WTC11 (cell line): Measurements from ENCODE around the gene HYI. TPM values are rescaled to one million over a fixed set of nuclear protein-coding genes. Genes with fewer than 3 reads are reported as not detected.

Experiments
- ATAC-seq: fragments of 200-7000 bp; cut with Tn5 transposase; 2 replicates; pipeline ENCODE4 v1.10.0; 2021; ENCODE audit warnings: mild to moderate bottlenecking, moderate library complexity
- CTCF ChIA-PET: fragments of 300-600 bp; sonication (Branson Sonifier 250); formaldehyde crosslinking; loops from one replicate; lab custom pipeline; 2021; ENCODE audit warnings: antibody characterized with exemption; lab: Charles Lee
- POLR2A ChIA-PET: fragments of 350-600 bp; sonication (Branson Sonifier 250); formaldehyde crosslinking; loops from one replicate; lab custom pipeline; 2021; ENCODE audit warnings: antibody characterized with exemption; lab: Charles Lee
- DNase-seq: peaks from one replicate; pipeline ENCODE4 v3.0.0; 2021; ENCODE audit warnings: low spot score
- H3K27ac Mint-ChIP-seq: 2 replicates; pipeline ENCODE4 v1.8.0; 2021; ENCODE audit warnings: mixed read lengths
- H3K27me3 Mint-ChIP-seq: 2 replicates; pipeline ENCODE4 v1.8.0; 2021; ENCODE audit warnings: low read depth, mild to moderate bottlenecking, moderate library complexity, mixed read lengths
- H3K36me3 Mint-ChIP-seq: 2 replicates; pipeline ENCODE4 v1.8.0; 2021; ENCODE audit warnings: mixed read lengths
- H3K4me1 Mint-ChIP-seq: 2 replicates; pipeline ENCODE4 v1.8.0; 2022; ENCODE audit warnings: mixed read lengths
- H3K4me3 Mint-ChIP-seq: 2 replicates; pipeline ENCODE4 v1.8.0; 2021; ENCODE audit warnings: mild to moderate bottlenecking, moderate library complexity, mixed read lengths
- H3K9me3 Mint-ChIP-seq: 2 replicates; pipeline ENCODE4 v1.8.0; 2021; ENCODE audit warnings: mixed read lengths
- CTCF ChIP-seq: fragments of 200-600 bp; IDR thresholded peaks from 2 replicates; pipeline ENCODE4 v1.8.0; 2022; ENCODE audit warnings: antibody characterized with exemption
- E2F1 ChIP-seq: sonication (generic); formaldehyde crosslinking; IDR thresholded peaks from 2 replicates; pipeline ENCODE4 v1.8.0; 2022; ENCODE audit warnings: mild to moderate bottlenecking, missing genetic modification reagents
- EMX1 ChIP-seq: fragments of 250-450 bp; sonication (Bioruptor Pico); IDR thresholded peaks from 2 replicates; pipeline ENCODE4 v1.8.0; 2021; ENCODE audit warnings: mild to moderate bottlenecking
- ESRRA ChIP-seq: sonication (generic); formaldehyde crosslinking; IDR thresholded peaks from 2 replicates; pipeline ENCODE4 v1.8.1; 2022; ENCODE audit warnings: mild to moderate bottlenecking, missing genetic modification reagents, borderline replicate concordance
- GTF2I ChIP-seq: fragments of 250-450 bp; sonication (Bioruptor Pico); conservative IDR thresholded peaks from 2 replicates; pipeline ENCODE4 v1.4.0; 2021; ENCODE audit warnings: mild to moderate bottlenecking
- KAT7 ChIP-seq: sonication (generic); formaldehyde crosslinking; IDR thresholded peaks from 2 replicates; pipeline ENCODE4 v1.8.1; 2023; ENCODE audit warnings: missing genetic modification reagents, mild to moderate bottlenecking, borderline replicate concordance
- NR1H2 ChIP-seq: sonication (generic); formaldehyde crosslinking; IDR thresholded peaks from 2 replicates; pipeline ENCODE4 v1.9.0; 2021; ENCODE audit warnings: mild to moderate bottlenecking, moderate library complexity, missing genetic modification reagents
- OVOL2 ChIP-seq: fragments of 250-450 bp; sonication (Bioruptor Pico); IDR thresholded peaks from 2 replicates; pipeline ENCODE4 v1.9.0; 2021; ENCODE audit warnings: mild to moderate bottlenecking, borderline replicate concordance
- PRRX2 ChIP-seq: fragments of 250-450 bp; sonication (Bioruptor Pico); IDR thresholded peaks from 2 replicates; pipeline ENCODE4 v1.8.0; 2021; ENCODE audit warnings: mild to moderate bottlenecking
- SP1 ChIP-seq: sonication (generic); formaldehyde crosslinking; conservative IDR thresholded peaks from 2 replicates; pipeline ENCODE4 v1.8.1; 2022; ENCODE audit warnings: missing genetic modification reagents
- ZNF121 ChIP-seq: sonication (generic); formaldehyde crosslinking; IDR thresholded peaks from 2 replicates; pipeline ENCODE4 v1.8.0; 2023; ENCODE audit warnings: missing genetic modification reagents
- ZNF219 ChIP-seq: sonication (generic); formaldehyde crosslinking; IDR thresholded peaks from 2 replicates; pipeline ENCODE4 v1.8.0; 2023; ENCODE audit warnings: missing genetic modification reagents, mild to moderate bottlenecking, borderline replicate concordance
- ZNF396 ChIP-seq: fragments of 250-450 bp; sonication (Bioruptor Pico); IDR thresholded peaks from 2 replicates; pipeline ENCODE4 v1.8.0; 2021; ENCODE audit warnings: mild to moderate bottlenecking, moderate library complexity, borderline replicate concordance
- ZNF423 ChIP-seq: fragments of 250-450 bp; sonication (Bioruptor Pico); IDR thresholded peaks from 2 replicates; pipeline ENCODE4 v2.1.2; 2022; ENCODE audit warnings: mild to moderate bottlenecking, moderate library complexity
- ZNF425 ChIP-seq: fragments of 250-450 bp; sonication (Bioruptor Pico); conservative IDR thresholded peaks from 2 replicates; pipeline ENCODE4 v1.9.0; 2021; ENCODE audit warnings: mild to moderate bottlenecking
- ZNF512 ChIP-seq: sonication (generic); formaldehyde crosslinking; IDR thresholded peaks from 2 replicates; pipeline ENCODE4 v1.8.1; 2022; ENCODE audit warnings: missing genetic modification reagents, borderline replicate concordance
- total RNA-seq: library from RNA; stranded (reverse); gene quantifications from 3 replicates; pipeline ENCODE4 v1.2.3, GENCODE V29; 2021
- TF ChIP-seq, protein P1 (sequence below): sonication (generic); formaldehyde crosslinking; IDR thresholded peaks from 2 replicates; pipeline ENCODE4 v1.8.1; 2023; ENCODE audit warnings: mild to moderate bottlenecking, missing genetic modification reagents, moderate library complexity
- TF ChIP-seq, protein P2 (sequence below): sonication (generic); formaldehyde crosslinking; IDR thresholded peaks from 2 replicates; pipeline ENCODE4 v1.8.1; 2022; ENCODE audit warnings: low read depth, missing genetic modification reagents, borderline replicate concordance
- TF ChIP-seq, protein P3 (sequence below): sonication (generic); formaldehyde crosslinking; conservative IDR thresholded peaks from 2 replicates; pipeline ENCODE4 v1.8.1; 2022; ENCODE audit warnings: mild to moderate bottlenecking, missing genetic modification reagents

HYI gene
- total RNA-seq, 1 experiment from 2014 or later, result 23.2 TPM

- TF ChIP-seq ZNF425 (CRISPR knock-in tag), result no peak
Observed at GRCh38 chr1:43465505-43466067, 11.9 kb upstream of the HYI start (continued).

DNA sequence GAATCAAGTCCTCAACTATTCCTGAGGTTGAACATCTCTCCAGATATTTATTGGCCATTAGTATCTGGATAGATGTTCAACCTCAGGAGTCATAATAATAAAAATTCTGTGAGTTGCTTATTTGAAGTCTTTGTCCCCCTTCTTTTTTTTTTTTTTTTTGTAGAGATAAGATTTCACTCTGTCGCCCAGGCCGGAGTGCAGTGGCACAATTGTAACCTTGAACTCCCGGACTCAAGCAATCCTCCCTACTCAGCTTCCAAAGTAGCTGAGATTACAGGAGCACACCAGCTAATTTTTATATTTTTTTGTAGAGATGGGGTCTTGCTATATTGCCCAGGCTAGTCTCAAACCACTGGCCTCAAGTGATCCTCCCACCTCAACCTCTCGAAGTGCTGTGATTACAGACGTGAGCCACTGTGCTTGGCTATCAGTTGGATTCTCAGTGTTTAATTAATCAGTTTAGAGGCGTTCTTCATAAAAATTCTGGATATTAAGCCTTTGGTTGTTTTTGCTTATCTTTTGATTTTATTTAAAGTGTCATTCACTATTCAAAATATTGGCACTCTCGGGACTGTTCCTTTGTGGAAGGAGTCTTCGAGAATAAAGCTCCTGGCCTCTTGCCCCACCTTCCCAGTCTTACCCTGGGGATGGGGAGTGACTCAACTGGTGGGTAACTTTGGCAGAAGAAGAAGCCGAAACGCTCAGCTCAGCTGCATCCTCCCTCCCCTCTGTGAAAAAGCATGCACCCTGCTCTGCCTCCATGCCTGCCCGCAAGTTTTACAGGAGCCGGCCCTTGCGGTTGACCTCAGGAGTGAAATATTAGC is 11.2 kb upstream of the HYI start:
- peaks cover 9% of the 10 kb centered on the region for H3K27me3 Mint-ChIP-seq
- H3K9me3 Mint-ChIP-seq, result peaks cover 5% of the 10 kb centered on the region; the same call in 1 of the 2 replicates
- ChIA-PET POLR2A (no interaction called here), CTCF (interaction anchor here (1.6 kb wide), 1 partner anchor 470 kb away, joined by 3 read pairs; no protein-coding TSS in a partner anchor)
- H3K36me3 Mint-ChIP-seq, result no peaks in the 10 kb centered on the region
- no peak overlapping the region for H3K27ac Mint-ChIP-seq
- peak; percentile 48; the same call in 1 of the 2 replicates for TF ChIP-seq ZNF121 (CRISPR knock-in tag)
- TF ChIP-seq, protein P1, sequence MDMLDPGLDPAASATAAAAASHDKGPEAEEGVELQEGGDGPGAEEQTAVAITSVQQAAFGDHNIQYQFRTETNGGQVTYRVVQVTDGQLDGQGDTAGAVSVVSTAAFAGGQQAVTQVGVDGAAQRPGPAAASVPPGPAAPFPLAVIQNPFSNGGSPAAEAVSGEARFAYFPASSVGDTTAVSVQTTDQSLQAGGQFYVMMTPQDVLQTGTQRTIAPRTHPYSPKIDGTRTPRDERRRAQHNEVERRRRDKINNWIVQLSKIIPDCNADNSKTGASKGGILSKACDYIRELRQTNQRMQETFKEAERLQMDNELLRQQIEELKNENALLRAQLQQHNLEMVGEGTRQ, result no peak
- no peak for DNase-seq
- no peaks in the 10 kb centered on the region for H3K4me1 Mint-ChIP-seq
- H3K4me3 Mint-ChIP-seq, result no peak overlapping the region
- ATAC-seq, result no peak

- Mint-ChIP-seq H3K9me3 (peaks cover 7% of the 10 kb centered on the region; the same call in 1 of the 2 replicates), H3K4me1 (no peaks in the 10 kb centered on the region), H3K27ac (no peak overlapping the region), H3K27me3 (peaks cover 23% of the 10 kb centered on the region), H3K4me3 (no peak overlapping the region), H3K36me3 (no peaks in the 10 kb centered on the region)
- ChIA-PET POLR2A (no interaction called here), CTCF (interaction anchor here (1.1 to 1.6 kb wide), 2 partner anchors 49 to 471 kb away, joined by 3 to 4 read pairs; no protein-coding TSS in a partner anchor)
- ATAC-seq (no peak), DNase-seq (no peak)
- no peak for TF ChIP-seq ZNF423 (CRISPR knock-in tag)
- no peak for TF ChIP-seq PRRX2 (CRISPR knock-in tag)
- no peak for TF ChIP-seq KAT7
- TF ChIP-seq ZNF219 (CRISPR knock-in tag), result no peak
- no peak for TF ChIP-seq E2F1 (CRISPR knock-in tag)
- TF ChIP-seq CTCF, result no peak
- no peak for TF ChIP-seq ZNF512 (CRISPR knock-in tag)
- TF ChIP-seq, protein P2, sequence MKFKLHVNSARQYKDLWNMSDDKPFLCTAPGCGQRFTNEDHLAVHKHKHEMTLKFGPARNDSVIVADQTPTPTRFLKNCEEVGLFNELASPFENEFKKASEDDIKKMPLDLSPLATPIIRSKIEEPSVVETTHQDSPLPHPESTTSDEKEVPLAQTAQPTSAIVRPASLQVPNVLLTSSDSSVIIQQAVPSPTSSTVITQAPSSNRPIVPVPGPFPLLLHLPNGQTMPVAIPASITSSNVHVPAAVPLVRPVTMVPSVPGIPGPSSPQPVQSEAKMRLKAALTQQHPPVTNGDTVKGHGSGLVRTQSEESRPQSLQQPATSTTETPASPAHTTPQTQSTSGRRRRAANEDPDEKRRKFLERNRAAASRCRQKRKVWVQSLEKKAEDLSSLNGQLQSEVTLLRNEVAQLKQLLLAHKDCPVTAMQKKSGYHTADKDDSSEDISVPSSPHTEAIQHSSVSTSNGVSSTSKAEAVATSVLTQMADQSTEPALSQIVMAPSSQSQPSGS (CRISPR knock-in tag), result no peak
- TF ChIP-seq EMX1 (CRISPR knock-in tag), result no peak
- no peak for TF ChIP-seq ZNF425 (CRISPR knock-in tag)
- TF ChIP-seq ESRRA (CRISPR knock-in tag), result no peak
- no peak for TF ChIP-seq NR1H2
- TF ChIP-seq, protein P3, sequence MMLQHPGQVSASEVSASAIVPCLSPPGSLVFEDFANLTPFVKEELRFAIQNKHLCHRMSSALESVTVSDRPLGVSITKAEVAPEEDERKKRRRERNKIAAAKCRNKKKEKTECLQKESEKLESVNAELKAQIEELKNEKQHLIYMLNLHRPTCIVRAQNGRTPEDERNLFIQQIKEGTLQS, result no peak
- TF ChIP-seq SP1 (CRISPR knock-in tag), result no peak
- TF ChIP-seq ZNF396, result no peak
- TF ChIP-seq OVOL2 (CRISPR knock-in tag), result no peak
- no peak for TF ChIP-seq GTF2I (CRISPR knock-in tag)
Observed at GRCh38 chr1:43463479-43463878, 9.7 kb upstream of the HYI start.
